Measurements from ENCODE around the gene PPP1R14C.

The PPP1R14C gene

DNA sequence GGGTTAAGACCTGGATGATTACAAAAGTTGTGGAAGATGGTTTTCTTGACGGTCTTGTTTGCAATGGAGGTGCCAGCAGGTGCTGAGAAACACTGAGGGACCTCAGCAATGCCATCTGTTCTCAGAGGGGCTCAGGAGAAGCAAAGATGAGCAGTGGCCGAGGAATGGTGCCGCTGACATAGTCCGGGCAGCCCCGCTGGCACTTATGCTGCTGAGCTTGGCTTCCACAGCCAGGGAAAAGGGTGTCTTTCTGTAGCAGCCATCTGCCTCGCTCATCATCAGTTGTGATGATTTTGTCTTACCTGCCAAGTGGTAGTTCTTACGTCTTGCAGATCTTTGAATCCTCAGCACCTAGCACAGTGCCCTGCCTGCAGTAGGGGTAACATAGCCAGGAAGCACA is 55.7 kb downstream of the PPP1R14C start:
- no peak for DNase-seq

DNA sequence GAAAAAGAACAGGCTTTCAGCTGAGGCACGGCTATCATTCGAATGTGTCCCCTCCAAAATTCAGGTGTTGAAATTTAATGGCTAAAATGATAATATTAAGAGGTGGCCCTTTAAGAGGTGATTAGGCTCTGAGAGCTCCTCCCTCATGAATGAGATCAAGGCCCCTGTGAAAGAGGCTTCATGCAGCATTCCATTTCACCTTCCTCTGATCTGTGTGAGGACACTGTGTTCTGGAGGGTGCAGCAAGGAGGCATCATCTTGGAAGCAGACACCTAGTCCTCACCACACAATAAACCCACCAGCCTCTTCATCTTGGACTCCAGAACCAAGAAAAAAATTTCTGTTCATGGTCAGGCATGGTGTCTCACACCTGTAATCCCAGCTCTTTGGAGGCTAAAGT is 56.4 kb downstream of the PPP1R14C start:
- no peak for DNase-seq

DNA sequence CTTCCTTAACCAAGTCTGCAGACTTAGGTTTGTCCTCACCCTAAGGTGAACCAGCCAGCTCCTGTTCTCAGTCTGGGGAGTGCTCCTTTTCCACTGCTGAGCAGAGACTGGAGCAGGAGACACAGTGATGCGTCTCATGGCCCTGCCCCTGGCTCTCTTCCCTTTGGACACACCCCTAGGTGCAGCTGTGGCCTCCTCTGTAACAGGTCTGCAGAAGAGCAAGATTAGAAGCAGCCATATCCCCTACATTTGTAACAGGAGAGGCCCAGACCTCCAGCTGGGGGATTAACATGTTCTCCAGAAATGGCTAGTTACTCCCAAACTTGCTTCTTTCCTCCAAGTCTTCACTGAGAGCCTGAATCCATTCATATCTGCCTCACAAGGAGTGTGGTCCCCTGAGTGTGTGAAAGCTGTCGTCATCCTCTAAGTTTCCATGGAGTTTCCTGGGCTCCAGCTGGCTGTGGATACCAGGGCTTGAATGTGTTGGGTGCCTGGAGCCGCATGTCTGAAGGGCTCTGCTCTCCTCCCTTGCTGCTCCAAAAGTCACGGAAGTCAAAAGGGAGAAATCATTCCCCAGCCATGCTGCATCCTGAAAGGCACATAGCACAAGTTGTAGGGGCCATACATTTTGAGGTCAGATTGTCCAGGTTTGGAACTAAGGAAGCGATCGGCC is 57.7 kb downstream of the PPP1R14C start:
- no peak for DNase-seq

DNA sequence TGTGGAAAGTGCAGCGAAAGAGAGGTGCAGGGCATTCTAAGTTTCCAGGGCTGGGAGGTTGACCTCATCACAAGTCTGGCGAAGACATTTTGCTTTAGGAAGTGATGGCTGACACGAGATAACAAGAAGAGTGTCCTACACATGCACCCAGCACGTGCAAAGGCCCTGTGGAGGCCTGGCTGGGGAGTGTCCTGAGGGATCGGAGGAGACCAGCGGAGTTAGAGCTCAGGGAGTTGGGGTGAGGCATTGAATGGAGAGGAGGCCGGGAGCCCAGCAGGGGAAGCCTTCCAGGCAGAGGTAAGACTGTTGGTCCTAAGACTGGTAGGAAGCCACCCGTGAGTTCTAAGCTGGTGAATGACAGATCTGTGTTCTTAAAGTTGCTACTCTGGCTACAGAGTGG is 58.4 kb downstream of the PPP1R14C start:
- no peak for DNase-seq

DNA sequence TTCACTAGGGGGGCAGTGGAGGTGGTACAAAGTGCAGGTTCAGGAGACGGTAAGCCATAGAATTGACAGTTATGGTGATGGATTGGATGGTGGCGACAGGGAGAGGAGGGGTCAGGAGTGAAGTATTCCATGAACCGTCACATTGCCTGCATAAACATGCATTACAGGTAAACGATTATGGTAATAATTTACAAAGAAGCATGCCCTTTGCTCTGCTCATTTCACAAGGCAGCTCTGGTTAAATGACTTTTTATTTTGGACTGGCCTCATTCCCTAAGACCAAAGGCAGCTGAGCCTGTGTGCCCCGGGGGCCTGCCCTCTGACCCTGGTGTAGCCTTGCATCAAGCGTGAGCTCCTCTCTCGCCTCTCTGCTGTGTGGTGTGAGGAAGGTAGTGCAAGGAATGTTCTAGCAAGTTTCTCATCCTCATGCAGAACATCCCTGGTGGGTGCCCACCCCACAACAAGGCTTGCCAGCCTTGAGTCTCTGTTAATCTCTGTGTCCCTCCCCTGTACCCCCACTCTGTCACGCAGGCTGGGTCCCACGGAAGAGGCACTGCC is 59.0 kb downstream of the PPP1R14C start:
- no peak for DNase-seq

DNA sequence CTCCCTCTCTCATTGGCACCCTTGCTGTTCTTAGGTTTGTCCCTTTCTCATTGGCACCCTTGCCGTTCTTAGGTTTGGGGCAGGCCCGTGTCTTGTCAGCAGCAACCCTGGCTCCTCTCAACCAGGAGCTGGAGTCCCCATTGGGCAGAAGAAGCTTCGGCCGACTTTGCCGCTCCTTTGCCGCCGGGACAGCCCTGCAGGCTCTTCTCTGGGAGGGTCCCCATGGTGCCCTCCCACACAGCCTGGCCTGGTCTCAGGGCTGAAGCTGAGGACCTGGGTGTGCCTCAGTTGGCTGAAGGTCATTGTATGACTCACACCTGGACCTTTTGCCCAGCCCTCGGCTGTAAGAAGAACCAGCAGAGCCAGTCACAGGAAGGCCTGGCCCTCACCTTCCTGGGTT is 59.6 kb downstream of the PPP1R14C start:
- no peak for DNase-seq

DNA sequence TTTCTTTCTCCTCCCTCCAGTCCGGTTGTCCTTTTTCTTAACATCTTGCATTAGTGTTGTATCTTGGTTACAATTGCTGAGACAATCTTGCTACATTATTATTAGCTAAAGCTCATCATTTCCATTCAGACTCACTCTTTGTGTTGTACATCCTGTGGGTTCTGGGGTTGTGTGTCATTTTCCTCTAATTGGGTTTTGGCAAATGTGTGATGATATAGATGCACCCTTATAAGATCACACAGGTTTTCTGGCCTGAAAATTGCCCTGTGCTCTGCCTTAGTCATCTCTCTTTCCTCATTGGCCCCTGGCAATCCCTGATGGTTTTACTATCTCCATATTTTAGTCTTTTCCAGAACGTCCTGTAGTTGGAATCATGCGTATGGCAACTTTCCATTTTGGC is 60.1 kb downstream of the PPP1R14C start:
- DNase-seq = no peak

DNA sequence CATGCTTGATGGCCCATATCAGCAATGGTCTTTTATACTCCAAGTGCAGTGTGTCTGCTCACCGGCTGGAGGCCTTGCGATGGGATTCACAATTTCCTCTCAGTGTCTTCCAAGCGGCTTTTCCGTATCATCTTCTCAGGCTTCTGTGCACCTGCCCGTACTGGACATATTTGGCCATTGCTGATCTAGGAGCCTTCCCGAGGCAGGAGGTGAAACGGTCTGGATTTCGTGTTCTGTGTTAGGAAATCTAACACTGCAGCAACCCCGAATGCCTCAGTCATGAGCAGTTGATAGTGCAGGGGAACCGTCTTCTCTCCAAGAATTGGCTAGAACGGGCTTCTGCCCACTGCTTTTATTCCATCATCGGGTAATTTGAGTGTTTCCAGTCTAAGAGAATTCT is 60.5 kb downstream of the PPP1R14C start:
- DNase-seq = no peak

DNA sequence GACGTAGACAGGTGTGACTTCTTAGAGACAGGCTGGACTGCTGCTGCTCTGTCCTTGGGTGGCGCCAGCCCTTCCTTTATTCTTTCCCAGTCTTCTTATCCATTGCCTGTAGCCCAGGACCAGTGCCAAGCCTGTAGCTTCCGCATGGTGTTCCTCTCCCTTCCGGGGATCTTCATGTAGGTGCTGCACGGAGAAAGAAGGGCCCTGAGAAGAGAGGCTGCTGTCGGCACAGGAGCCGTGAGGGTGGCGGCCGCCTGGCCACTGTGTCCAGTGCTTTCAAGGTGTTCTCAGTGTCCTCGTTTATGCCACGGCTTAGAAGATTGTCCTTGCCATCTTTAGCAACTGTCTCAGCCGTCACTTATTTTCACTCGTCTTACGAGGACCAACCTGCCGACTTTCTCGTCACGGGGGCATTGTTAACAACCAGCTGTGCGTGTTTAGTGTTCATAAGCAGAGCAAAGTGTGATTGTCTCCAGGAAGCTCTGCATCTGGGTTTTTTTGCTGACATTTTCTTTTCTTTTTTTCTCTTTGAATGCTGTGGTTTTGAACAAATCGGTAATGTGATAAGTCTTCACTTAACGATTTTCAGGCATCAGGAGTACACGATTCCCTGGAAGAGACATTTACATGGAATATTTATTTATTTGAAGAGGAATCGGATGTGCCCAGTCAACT is 61.2 kb downstream of the PPP1R14C start:
- no peak for DNase-seq

DNA sequence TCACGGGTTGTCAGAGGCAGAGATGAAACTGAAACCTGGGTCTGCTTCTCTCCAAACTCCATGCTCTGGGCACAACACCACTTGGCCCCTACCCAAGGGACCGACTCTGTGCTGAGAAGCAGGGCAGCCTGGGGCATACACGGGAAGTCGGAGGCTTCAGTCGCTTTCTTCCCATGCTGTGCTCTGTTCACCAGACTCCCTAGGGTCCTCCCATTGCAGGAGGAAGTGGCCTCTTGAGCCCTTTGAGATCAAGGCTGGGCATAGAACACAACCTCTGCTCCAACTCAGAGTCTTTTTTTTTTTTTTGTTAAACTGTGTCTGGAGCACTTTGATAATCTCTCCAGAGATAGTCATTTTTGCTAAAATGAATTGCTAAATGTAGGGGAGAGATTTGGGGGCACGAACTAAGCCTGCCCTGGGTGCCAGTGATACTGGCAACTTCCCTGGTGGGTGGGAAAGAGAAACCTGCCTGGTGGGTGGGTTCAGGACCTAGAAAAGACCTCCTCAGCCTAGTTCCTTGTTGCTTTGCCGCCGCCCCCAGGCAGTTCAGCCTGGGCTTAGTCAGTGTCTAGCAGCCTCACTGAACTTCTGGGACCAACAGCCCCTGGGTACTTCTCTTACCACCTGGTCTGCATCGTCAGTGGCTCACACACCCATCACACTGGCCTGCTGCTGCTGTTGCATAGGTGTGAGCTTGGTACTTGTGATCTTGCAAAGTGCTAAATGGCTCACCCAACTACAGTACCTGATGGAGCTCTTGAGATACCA is 62.0 kb downstream of the PPP1R14C start:
- DNase-seq = no peak

DNA sequence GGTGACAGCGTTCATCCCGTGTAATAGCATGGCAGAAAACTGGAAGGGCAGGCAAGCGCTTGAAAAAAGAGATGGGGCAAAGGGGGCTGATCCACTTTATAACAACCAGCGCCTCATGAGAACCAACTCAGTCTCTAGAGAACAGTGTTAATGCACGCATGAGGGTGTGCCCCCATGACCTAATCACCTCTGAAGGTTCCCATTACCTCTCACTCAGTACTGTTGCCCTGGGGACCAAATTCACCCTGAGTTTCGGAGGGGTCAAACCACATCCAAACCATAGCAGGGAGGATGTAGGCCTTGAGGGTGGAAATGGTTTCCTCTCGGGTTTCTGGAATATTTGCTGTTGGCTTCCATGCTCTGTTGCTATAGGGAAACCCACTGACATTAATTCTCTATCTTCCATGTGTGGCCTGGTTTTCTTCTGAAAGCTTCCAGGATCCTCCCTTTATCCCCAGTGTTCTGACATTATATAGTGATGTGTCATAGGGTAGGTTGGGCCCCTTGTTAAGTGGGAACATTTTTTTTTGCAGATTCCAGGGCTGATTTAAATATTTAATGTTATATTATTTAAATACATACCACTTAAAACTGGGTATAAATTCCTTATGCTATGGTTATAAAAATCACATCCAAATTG is 65.2 kb downstream of the PPP1R14C start:
- no peak for DNase-seq

DNA sequence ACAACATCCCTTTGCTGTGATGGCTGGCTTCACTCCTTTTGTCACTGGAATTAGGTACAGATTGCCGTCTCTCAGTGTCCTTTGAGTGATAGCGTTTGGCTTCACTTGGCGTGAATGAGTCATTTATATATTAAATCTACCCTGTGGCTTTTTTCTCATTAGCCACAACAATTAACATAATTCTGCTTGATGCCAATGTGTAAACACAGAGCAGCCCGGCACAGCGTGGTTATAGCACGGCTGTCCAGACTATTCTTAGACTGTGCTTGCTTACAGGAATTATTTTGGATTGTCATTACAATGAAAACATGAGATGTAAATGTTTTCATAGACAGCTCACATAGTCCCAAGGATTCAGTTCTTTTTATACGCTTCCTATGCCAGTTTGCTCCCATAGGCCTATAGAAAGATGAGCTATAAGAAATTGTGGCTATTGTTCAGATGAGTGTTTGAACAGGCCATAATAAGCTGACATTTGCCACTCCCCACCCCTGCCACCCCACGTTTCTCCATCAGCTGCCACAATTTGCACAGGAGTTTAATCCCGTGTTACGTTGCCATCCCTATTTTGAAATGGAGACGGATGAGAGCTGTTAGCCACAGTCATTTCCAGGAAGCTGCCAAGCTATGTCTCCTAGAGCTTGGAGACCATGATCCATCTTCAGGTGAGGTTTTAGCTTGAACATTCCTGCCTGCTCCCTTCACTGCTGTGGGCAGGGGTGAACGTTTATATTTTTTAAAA is 65.9 kb downstream of the PPP1R14C start:
- DNase-seq = no peak

DNA sequence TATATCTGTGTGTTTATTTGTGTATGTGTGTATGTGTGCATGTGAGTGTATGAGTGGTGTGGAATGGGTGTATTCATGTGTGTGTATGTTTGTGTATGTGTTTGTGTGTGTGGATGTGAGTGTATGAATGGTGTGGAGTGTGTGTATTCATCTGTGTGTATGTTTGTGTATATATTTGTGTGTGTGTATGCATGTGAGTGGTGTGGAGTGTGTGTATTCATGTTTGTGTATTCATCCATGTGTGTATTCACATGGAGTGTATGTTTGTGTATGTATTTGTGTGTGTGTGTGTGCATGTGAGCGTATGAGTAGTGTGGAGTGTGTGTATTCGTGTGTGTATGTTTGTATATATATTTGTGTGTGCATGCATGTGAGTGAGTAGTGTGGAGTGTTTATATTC is 66.6 kb downstream of the PPP1R14C start:
- DNase-seq = no peak

DNA sequence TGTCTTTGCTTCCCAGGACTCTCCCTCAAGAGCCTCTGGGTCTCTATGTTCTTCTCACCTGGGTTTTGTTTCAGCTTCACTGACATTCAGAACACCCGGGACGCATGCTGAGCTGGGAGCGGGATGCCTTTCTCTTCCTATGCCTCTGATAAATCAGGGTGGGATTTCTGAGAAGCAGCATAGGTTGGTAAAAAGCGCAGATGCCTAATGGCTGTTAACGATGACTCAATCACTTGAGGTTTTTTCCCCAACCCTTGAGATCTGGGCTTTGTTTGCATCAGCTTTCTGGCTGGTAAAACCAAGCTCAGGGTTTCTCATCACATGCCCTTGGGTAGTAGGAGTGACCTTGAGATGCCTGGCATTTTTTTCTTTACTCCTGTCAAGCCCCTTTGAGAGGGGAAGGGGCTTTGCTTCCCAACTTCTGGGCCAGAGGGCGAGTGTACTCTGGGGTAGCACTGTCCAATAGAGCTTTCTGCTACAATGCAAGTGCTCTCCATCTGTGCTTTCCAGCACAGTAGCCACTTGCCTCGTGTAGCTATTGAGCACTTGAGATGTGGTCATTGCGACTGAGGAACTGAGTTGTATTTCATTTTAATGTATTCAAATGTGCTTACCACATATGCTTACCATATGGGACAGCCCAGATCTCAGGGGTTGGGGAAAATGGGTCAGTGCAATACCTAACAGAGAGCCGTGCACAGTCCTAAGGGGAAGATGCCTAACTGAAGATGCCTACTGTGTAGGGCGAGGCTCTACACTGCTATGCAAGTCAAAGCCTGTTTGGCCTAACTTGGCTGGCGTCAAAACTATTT is 69.1 kb downstream of the PPP1R14C start:
- no peak for DNase-seq

DNA sequence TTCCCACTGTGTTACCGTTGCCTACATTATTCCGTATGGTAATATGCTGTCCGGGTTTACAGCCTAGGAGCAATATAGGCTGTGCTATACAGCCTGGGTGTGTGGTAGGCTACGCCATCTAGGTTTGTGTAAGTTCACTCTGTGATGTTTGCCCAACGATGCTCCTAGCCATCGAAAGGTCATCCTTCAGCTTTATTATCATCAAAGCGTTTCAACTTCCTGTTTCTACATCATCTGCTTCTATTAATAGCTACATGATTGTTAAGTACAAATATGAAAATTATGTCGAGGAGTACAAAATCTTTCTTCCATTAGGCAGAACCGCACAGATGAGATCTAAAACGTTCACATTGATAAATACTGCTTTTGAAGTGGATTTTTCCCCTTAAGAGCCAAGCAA is 69.9 kb downstream of the PPP1R14C start:
- no peak for DNase-seq

DNA sequence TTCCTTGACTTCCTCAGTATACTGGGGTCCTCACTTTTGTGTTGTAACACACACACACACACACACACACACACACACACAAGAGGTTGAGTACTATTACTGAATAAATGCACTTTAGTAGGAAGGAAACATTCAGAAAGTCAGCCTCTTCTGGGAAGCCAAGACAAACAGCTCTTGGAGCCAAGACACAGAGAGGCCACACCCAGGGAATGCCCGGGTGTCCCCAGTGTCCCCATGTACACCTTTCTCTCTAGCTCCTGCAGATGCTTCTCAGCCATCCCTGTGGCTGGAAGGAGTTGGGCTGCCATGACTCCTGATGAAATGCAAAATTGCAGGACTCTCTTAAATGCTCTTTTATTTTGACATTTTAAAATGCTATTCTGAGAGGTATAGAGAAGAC is 70.5 kb downstream of the PPP1R14C start:
- no peak for DNase-seq

DNA sequence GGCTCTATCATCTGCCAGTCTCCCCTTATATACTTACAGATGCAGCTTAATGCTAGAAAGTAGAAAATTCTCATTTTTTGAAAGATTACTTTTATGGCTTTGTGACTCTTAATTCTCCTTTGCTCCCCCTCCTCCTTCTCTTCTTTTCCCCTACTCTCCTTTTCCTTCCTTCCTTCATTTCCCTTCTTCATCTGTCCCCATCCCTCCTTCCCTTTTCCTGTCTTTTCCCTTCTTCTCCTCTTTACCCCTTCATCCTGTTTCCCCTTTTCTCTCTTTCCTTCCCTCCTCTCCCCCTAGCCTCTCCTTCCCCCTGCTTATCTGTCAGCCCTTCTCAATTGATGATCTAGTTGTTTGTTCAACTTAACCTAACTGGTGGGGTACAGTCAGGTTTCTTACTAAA is 71.5 kb downstream of the PPP1R14C start:
- DNase-seq = no peak

DNA sequence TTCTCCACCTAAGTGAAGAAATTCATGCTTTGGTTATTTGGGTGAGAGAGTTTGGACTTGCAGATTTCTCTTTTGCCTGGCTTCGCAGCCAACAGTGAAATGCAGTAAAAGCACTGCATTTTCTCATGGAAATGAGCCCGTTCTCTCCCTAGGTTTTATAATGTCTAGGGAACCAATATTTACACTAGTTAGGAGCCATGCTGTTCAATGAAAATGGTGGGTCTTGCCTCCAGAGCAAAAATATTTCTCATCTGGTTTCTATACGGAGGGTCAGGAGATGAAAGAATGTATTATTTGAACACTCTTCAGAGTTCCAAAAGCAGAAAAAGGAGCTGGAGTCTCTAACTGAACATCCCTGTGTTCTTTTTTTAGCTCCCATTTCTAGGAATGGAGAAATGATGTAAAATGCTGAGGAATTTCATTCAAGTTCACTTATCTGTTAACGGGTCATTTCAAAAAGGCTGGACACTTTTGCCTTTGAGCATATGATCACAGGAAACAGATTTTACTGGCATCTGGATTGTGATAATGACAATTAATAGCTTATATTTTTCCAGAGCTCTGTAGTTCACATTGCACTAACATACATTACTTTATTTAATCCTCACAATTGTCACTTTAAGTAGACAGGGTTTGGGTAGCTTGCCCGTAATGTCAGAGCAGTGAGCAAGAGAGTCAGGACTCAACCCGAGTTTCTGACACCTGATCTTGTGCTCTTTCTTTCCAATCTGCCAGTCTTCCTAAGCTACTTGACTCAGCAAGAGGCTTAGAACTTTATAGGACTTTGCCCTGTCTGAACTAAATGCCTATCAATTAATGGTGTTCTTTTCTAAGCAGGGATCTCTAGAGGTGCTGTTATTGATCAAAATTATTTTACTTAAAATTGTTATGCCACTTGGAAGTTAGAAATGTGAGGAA is 78.0 kb downstream of the PPP1R14C start:
- no peak for DNase-seq

DNA sequence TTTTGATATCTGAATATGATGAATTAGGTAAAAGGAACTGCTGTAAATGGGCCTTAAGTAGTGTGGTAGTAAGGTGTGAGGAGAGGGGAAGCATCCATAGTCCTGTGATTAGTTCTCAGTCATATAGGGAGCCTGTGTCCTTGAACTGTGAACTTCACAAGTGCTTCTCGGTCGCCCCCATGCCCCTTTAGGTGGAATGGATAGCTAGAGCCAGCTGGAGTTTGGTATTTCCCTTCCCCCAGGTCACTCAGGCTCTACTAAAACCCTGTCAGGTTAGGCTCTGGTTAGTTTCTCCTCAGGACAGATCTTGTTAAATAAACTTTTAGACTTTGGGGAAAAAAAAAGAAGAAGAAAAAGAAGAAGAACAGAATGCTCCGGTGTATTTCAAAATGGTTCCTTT is 82.0 kb downstream of the PPP1R14C start:
- DNase-seq = no peak

DNA sequence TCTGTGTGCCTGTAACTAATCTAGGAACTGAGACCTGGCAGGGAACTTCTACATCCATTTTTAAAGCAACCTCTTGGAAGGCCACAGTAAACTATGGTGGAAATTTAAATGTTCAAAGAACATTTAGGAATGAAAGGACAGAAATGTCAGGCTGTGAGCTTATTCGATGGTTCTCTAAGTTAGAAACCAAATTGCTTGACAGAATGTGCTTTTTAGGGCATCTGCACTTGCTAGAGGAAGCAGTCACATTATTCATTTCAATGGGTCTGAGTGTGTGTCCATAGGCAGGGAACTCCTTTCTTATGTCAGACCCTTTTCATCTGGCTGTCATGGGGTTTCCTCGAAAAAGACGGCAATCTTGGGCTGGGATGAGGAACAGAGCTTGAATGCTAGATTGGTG is 84.4 kb downstream of the PPP1R14C start:
- no peak for DNase-seq

Measured in NCI-H2227 treated with DMSO at 0.1 percent for 48 hours (cell line).